DOHH2 (cell line): Measurements from ENCODE around the gene SDHB.

Experiments used
- EZH2phosphoT487 ChIP-seq: fragments of 200-600 bp; sonication (generic); IDR thresholded peaks from 2 replicates; pipeline ENCODE4 v1.6.1; 2017; ENCODE audit warnings: borderline replicate concordance, mild to moderate bottlenecking, antibody characterized with exemption, low read length, moderate library complexity, mixed read lengths
- TF ChIP-seq, protein P1 (sequence below): fragments of 200-600 bp; sonication (generic); IDR thresholded peaks from one replicate; pipeline ENCODE4 v1.5.1; 2014; ENCODE audit warnings: antibody characterized with exemption, mild to moderate bottlenecking, low read depth, low read length; ENCODE audit not compliant: poor library complexity, severe bottlenecking

DNA sequence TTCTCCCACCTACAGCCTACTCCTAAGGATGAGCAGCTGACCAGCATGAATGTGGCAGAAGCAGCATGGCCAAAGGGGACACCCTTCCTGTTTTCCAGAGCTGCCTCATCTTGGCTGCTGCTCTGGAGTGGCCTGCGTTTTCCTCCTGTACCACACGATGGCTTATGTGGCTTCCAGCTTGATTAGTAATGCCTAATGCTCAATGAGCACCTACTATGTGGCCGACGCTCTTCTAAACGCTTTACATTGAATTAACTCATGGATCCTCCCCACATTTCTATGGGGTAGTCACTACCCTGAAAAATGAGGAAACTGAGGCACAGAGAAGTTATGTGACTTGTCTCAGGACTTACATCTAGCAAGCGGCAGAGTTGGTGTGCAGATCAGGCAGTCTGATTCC, 18.0 kb upstream of the SDHB start:
- TF ChIP-seq, protein P1, sequence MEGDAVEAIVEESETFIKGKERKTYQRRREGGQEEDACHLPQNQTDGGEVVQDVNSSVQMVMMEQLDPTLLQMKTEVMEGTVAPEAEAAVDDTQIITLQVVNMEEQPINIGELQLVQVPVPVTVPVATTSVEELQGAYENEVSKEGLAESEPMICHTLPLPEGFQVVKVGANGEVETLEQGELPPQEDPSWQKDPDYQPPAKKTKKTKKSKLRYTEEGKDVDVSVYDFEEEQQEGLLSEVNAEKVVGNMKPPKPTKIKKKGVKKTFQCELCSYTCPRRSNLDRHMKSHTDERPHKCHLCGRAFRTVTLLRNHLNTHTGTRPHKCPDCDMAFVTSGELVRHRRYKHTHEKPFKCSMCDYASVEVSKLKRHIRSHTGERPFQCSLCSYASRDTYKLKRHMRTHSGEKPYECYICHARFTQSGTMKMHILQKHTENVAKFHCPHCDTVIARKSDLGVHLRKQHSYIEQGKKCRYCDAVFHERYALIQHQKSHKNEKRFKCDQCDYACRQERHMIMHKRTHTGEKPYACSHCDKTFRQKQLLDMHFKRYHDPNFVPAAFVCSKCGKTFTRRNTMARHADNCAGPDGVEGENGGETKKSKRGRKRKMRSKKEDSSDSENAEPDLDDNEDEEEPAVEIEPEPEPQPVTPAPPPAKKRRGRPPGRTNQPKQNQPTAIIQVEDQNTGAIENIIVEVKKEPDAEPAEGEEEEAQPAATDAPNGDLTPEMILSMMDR: no peak
- no peak for TF ChIP-seq EZH2phosphoT487
